BJ (cell line): Measurements from ENCODE around the gene ZCCHC24. TPM values are rescaled to one million over a fixed set of nuclear protein-coding genes. Genes with fewer than 3 reads are reported as not detected.

ENCODE experiments used
- CTCF ChIA-PET: fragments of 350-600 bp; formaldehyde crosslinking; extraction: SDS; loops from one replicate; lab custom pipeline; 2021; ENCODE audit warnings: antibody characterized with exemption, inconsistent platforms; lab: Yijun Ruan, JAX
- POLR2A ChIA-PET: fragments of 300-600 bp; sonication (Branson Sonifier 250); formaldehyde crosslinking; extraction: SDS; loops from one replicate; lab custom pipeline; 2021; ENCODE audit warnings: antibody characterized with exemption; lab: Charles Lee
- DNase-seq: peaks from one replicate; pipeline ENCODE4 v3.0.0-alpha.2; 2011; ENCODE audit warnings: low read depth
- H3K27me3 ChIP-seq: 2 replicates; pipeline ENCODE4 v1.6.0; 2011; ENCODE audit warnings: low read length; ENCODE audit not compliant: control insufficient read depth, insufficient read depth
- H3K36me3 ChIP-seq: 2 replicates; pipeline ENCODE4 v1.5.1; 2011; ENCODE audit warnings: low read length; ENCODE audit not compliant: control insufficient read depth, insufficient read depth
- H3K4me3 ChIP-seq: 2 replicates; pipeline ENCODE4 v1.5.1; 2011; ENCODE audit warnings: low read depth, mild to moderate bottlenecking, control low read depth, low read length
- CTCF ChIP-seq: IDR thresholded peaks from 2 replicates; pipeline ENCODE4 v1.5.1; 2011; ENCODE audit warnings: low read depth, mild to moderate bottlenecking, control low read depth, inconsistent platforms, low read length, moderate library complexity; ENCODE audit not compliant: insufficient read depth
- polyA plus RNA-seq: library from polyadenylated mRNA; depleted of rRNA; stranded (reverse); fragments of >200 nt; gene quantifications from 2 replicates; pipeline ENCODE4 v1.2.3, GENCODE V29; 2011

Gene ZCCHC24
- polyA plus RNA-seq, 1 experiment, result 49.1 TPM

- no peak overlapping the region for H3K4me3 ChIP-seq
- CTCF ChIA-PET, result no interaction called here
- POLR2A ChIA-PET, result no interaction called here
- H3K27me3 ChIP-seq, result no peaks in the 10 kb centered on the region
- DNase-seq, result no peak
- TF ChIP-seq CTCF, result no peak
- H3K36me3 ChIP-seq, result peaks cover 47% of the 10 kb centered on the region
Measured at GRCh38 chr10:79352035-79352877, 93.2 kb downstream of the ZCCHC24 start.

GRCh38 chr10:79351332-79351731, 94.1 kb downstream of the ZCCHC24 start:
- Histone ChIP-seq H3K27me3 (no peaks in the 10 kb centered on the region), H3K36me3 (peaks cover 47% of the 10 kb centered on the region), H3K4me3 (no peak overlapping the region)
- ChIA-PET POLR2A (no interaction called here), CTCF (no interaction called here)
- TF ChIP-seq CTCF, result no peak
- no peak for DNase-seq

- no peak for DNase-seq
- POLR2A ChIA-PET, result no interaction called here
- no peaks in the 10 kb centered on the region for H3K27me3 ChIP-seq
- TF ChIP-seq CTCF, result no peak
- H3K36me3 ChIP-seq, result peaks cover 47% of the 10 kb centered on the region
- H3K4me3 ChIP-seq, result no peak overlapping the region
- CTCF ChIA-PET, result no interaction called here
Measured at GRCh38 chr10:79350407-79351154, 94.8 kb downstream of the ZCCHC24 start.

GRCh38 chr10:79349766-79350406, 95.5 kb downstream of the ZCCHC24 start:
- Histone ChIP-seq H3K4me3 (no peak overlapping the region), H3K27me3 (no peaks in the 10 kb centered on the region), H3K36me3 (peaks cover 47% of the 10 kb centered on the region)
- POLR2A ChIA-PET, result no interaction called here
- CTCF ChIA-PET, result no interaction called here
- no peak for DNase-seq
- no peak for TF ChIP-seq CTCF

GRCh38 chr10:79349072-79349491, 96.3 kb downstream of the ZCCHC24 start:
- POLR2A ChIA-PET, result no interaction called here
- no peak overlapping the region; the same call in 1 of the 2 replicates for H3K4me3 ChIP-seq
- H3K27me3 ChIP-seq, result no peaks in the 10 kb centered on the region
- no peak for TF ChIP-seq CTCF
- H3K36me3 ChIP-seq, result peaks cover 42% of the 10 kb centered on the region
- CTCF ChIA-PET, result interaction anchor here (1.5 kb wide), 1 partner anchor 15 kb away, joined by 7 read pairs; no protein-coding TSS in a partner anchor
- no peak for DNase-seq
